H1 (cell line): ENCODE data around the gene KCNJ10. TPM values are rescaled to one million over a fixed set of nuclear protein-coding genes. Genes with fewer than 3 reads are reported as not detected.

ENCODE experiments used
- CTCF ChIA-PET: fragments of 300-600 bp; sonication (Branson Sonifier 250); formaldehyde crosslinking; loops from one replicate; lab custom pipeline; 2021; ENCODE audit not compliant: partially characterized antibody; lab: Charles Lee
- POLR2A ChIA-PET: fragments of 300-600 bp; sonication (Branson Sonifier 250); formaldehyde crosslinking; loops from one replicate; lab custom pipeline; 2021; ENCODE audit warnings: inconsistent platforms; ENCODE audit not compliant: partially characterized antibody; lab: Charles Lee
- DNase-seq, 2 experiments: peaks; one replicate each; pipeline versions ENCODE4 v3.0.0 to v3.0.0-alpha.2; 2010 to 2022; ENCODE audit warnings: low spot score in 2 of 2, low read depth in 1 of 2, mixed read lengths in 1 of 2
- FAIRE-seq: peaks from 2 replicates; lab custom pipeline; 2011; peaks lifted over from hg19 to GRCh38; lab: Jason Lieb, UNC
- H2AFZ ChIP-seq: 2 replicates; pipeline ENCODE4 v1.8.1; 2012; ENCODE audit warnings: low read length, inconsistent platforms
- H2AK5ac ChIP-seq: 2 replicates; pipeline ENCODE4 v1.6.1; 2013; ENCODE audit warnings: low read depth, low read length
- H2BK120ac ChIP-seq: replicated peaks from 2 replicates; pipeline ENCODE3; 2013; ENCODE audit warnings: low read depth, low read length, inconsistent platforms
- H2BK12ac ChIP-seq: 2 replicates; pipeline ENCODE4 v1.6.1; 2013; ENCODE audit warnings: low read depth, low read length
- H2BK15ac ChIP-seq: 2 replicates; pipeline ENCODE4 v1.6.1; 2013; ENCODE audit warnings: low read length
- H2BK20ac ChIP-seq: 2 replicates; pipeline ENCODE4 v1.6.1; 2013; ENCODE audit warnings: low read length
- H2BK5ac ChIP-seq: 2 replicates; pipeline ENCODE4 v1.6.1; 2013; ENCODE audit warnings: low read depth, low read length
- H3K14ac ChIP-seq: 2 replicates; pipeline ENCODE4 v1.6.1; 2013; ENCODE audit warnings: inconsistent platforms; ENCODE audit not compliant: insufficient read length
- H3K18ac ChIP-seq: 2 replicates; pipeline ENCODE4 v1.6.1; 2013; ENCODE audit warnings: low read length; ENCODE audit errors: extremely low read depth
- H3K23ac ChIP-seq: 2 replicates; pipeline ENCODE4 v1.6.1; 2013; ENCODE audit warnings: inconsistent platforms; ENCODE audit not compliant: insufficient read length
- H3K23me2 ChIP-seq: 2 replicates; pipeline ENCODE4 v1.6.1; 2013; ENCODE audit warnings: low read depth, low read length
- H3K27ac ChIP-seq: 2 replicates; pipeline ENCODE4 v1.6.1; 2011; ENCODE audit warnings: low read depth, low read length, inconsistent platforms
- H3K27me3 ChIP-seq, 4 experiments: replicated peaks in 1 of 4; 1 replicate in 1 of 4; 2 replicates in 3 of 4; pipeline versions ENCODE4 v1.6.1 to v1.8.1; 2011 to 2013; ENCODE audit warnings: low read length in 3 of 4, mild to moderate bottlenecking in 3 of 4, inconsistent platforms in 2 of 4, mixed read lengths in 2 of 4, moderate library complexity in 1 of 4; ENCODE audit not compliant: control insufficient read depth in 3 of 4, insufficient read depth in 3 of 4; ENCODE audit errors: extremely low read depth in 1 of 4
- H3K36me3 ChIP-seq, 4 experiments: 2 replicates each; pipeline versions ENCODE4 v1.6.1 to v1.8.1; 2011 to 2013; ENCODE audit warnings: mild to moderate bottlenecking in 4 of 4, low read length in 3 of 4, moderate library complexity in 2 of 4, control low read depth in 1 of 4, inconsistent platforms in 1 of 4; ENCODE audit not compliant: insufficient read depth in 4 of 4, control insufficient read depth in 2 of 4
- H3K4ac ChIP-seq: replicated peaks from 2 replicates; pipeline ENCODE3; 2013; ENCODE audit warnings: low read length, low read depth, mixed read lengths, inconsistent platforms; ENCODE audit not compliant: insufficient read length
- H3K4me1 ChIP-seq, 4 experiments: replicated peaks in 1 of 4; 1 replicate in 1 of 4; 2 replicates in 3 of 4; pipeline versions ENCODE4 v1.6.1 to v1.8.1; 2011 to 2013; ENCODE audit warnings: low read length in 3 of 4, inconsistent platforms in 2 of 4, mixed read lengths in 1 of 4; ENCODE audit not compliant: insufficient read depth in 4 of 4, control insufficient read depth in 3 of 4
- H3K4me2 ChIP-seq, 2 experiments: 2 replicates each; pipeline versions ENCODE4 v1.6.1 to v1.8.1; 2011 to 2013; ENCODE audit warnings: low read depth in 2 of 2, low read length in 2 of 2, control low read depth in 1 of 2, inconsistent platforms in 1 of 2, mild to moderate bottlenecking in 1 of 2; ENCODE audit not compliant: insufficient read depth in 1 of 2
- H3K4me3 ChIP-seq, 4 experiments: fragments of 200-600, 300-600 bp in 1 of 4; sonication (generic), shearing (Covaris generic), sonication (Bioruptor Twin) in 1 of 4; 2 replicates each; pipeline versions ENCODE4 v1.5.1 to v1.8.1; 2011 to 2016; ENCODE audit warnings: low read length in 4 of 4, low read depth in 3 of 4, control low read depth in 2 of 4, inconsistent platforms in 2 of 4, mild to moderate bottlenecking in 2 of 4, mixed read lengths in 1 of 4, moderate library complexity in 1 of 4; ENCODE audit not compliant: insufficient read depth in 2 of 4; ENCODE audit errors: extremely low read depth in 1 of 4
- H3K56ac ChIP-seq: replicated peaks from 2 replicates; pipeline ENCODE3; 2013; ENCODE audit warnings: low read depth, mild to moderate bottlenecking, mixed read lengths, low read length, inconsistent platforms; ENCODE audit not compliant: insufficient read length
- H3K79me1 ChIP-seq: 2 replicates; pipeline ENCODE4 v1.6.1; 2013; ENCODE audit warnings: low read depth, low read length, control low read depth
- H3K79me2 ChIP-seq, 2 experiments: 2 replicates each; pipeline versions ENCODE4 v1.6.1 to v1.8.1; 2012 to 2013; ENCODE audit warnings: low read length in 2 of 2, mild to moderate bottlenecking in 2 of 2, inconsistent platforms in 1 of 2; ENCODE audit not compliant: insufficient read depth in 2 of 2, control insufficient read depth in 1 of 2
- H3K9ac ChIP-seq, 4 experiments: replicated peaks in 1 of 4; 1 replicate in 1 of 4; 2 replicates in 3 of 4; pipeline versions ENCODE4 v1.6.1 to v1.8.1; 2011 to 2013; ENCODE audit warnings: low read depth in 3 of 4, low read length in 3 of 4, control low read depth in 2 of 4, mild to moderate bottlenecking in 2 of 4, moderate library complexity in 2 of 4, inconsistent platforms in 1 of 4; ENCODE audit errors: extremely low read depth in 1 of 4
- H3K9me3 ChIP-seq, 2 experiments: 2 replicates each; pipeline versions ENCODE4 v1.6.1 to v1.8.1; 2012 to 2013; ENCODE audit warnings: mild to moderate bottlenecking in 2 of 2, moderate library complexity in 2 of 2, control low read depth in 1 of 2, inconsistent platforms in 1 of 2, low read depth in 1 of 2, low read length in 1 of 2, mixed read lengths in 1 of 2; ENCODE audit not compliant: insufficient read depth in 2 of 2
- H4K20me1 ChIP-seq, 2 experiments: replicated peaks in 1 of 2; 2 replicates each; pipeline versions ENCODE3 to v1.8.1; 2011 to 2013; ENCODE audit warnings: inconsistent platforms in 2 of 2, low read length in 2 of 2, mild to moderate bottlenecking in 1 of 2; ENCODE audit not compliant: insufficient read depth in 2 of 2, control insufficient read depth in 1 of 2
- H4K5ac ChIP-seq: 2 replicates; pipeline ENCODE4 v1.6.1; 2013; ENCODE audit warnings: low read length, low read depth, mixed read lengths, inconsistent platforms; ENCODE audit not compliant: insufficient read length
- H4K8ac ChIP-seq: 2 replicates; pipeline ENCODE4 v1.8.0; 2013; ENCODE audit warnings: mild to moderate bottlenecking, moderate library complexity, low read length, inconsistent platforms; ENCODE audit not compliant: insufficient read depth; ENCODE audit errors: extremely low read depth
- H4K91ac ChIP-seq: replicated peaks from 2 replicates; pipeline ENCODE3; 2013; ENCODE audit warnings: low read length, mixed read lengths, inconsistent platforms; ENCODE audit not compliant: insufficient read length
- CHD1 ChIP-seq: IDR thresholded peaks from 2 replicates; pipeline ENCODE4 v1.6.1; 2012; ENCODE audit warnings: low read depth, low read length, improper control_type of control experiment
- MAFK ChIP-seq: IDR thresholded peaks from 2 replicates; pipeline ENCODE4 v1.6.1; 2012; ENCODE audit warnings: low read depth, mild to moderate bottlenecking, improper control_type of control experiment, low read length
- RAD21 ChIP-seq, 2 experiments: IDR thresholded peaks in 1 of 2; conservative IDR thresholded peaks in 1 of 2; 2 replicates each; pipeline ENCODE4 v1.6.1; 2011; ENCODE audit warnings: low read depth in 2 of 2, low read length in 2 of 2, improper control_type of control experiment in 1 of 2, inconsistent platforms in 1 of 2, mild to moderate bottlenecking in 1 of 2, moderate library complexity in 1 of 2
- SIN3A ChIP-seq, 2 experiments: IDR thresholded peaks in 1 of 2; conservative IDR thresholded peaks in 1 of 2; 2 replicates each; pipeline ENCODE4 v1.6.1; 2011 to 2012; ENCODE audit warnings: low read length in 2 of 2, improper control_type of control experiment in 1 of 2, low read depth in 1 of 2, mild to moderate bottlenecking in 1 of 2
- SIRT6 ChIP-seq: IDR thresholded peaks from one replicate; pipeline ENCODE4 v1.7.1; 2012; ENCODE audit warnings: low read length, inconsistent platforms
- TAF1 ChIP-seq: IDR thresholded peaks from 2 replicates; pipeline ENCODE4 v1.6.1; 2011; ENCODE audit warnings: mild to moderate bottlenecking, low read depth, low read length
- WGBS, 2 experiments: shearing (Covaris generic) in 1 of 2; methylation state at CpG; one replicate each; pipeline versions ENCODE4 v1.1.6 to v1.1.7; 2013 to 2015; ENCODE audit warnings: low lambda C conversion rate in 2 of 2, mixed read lengths in 2 of 2, inconsistent platforms in 1 of 2, low coverage in 1 of 2, missing lambda C conversion rate in 1 of 2; ENCODE audit not compliant: insufficient replicate concordance in 2 of 2, insufficient coverage in 1 of 2, insufficient read length in 1 of 2; ENCODE audit errors: extremely low coverage in 1 of 2, missing lambda C conversion rate in 1 of 2; 5-methylcytosine and 5-hydroxymethylcytosine counted together
- polyA plus RNA-seq, 7 experiments: library from polyadenylated mRNA; depleted of rRNA in 3 of 7; stranded (reverse) in 5 of 7; unstranded in 2 of 7; fragments of >200 nt in 5 of 7; fragments of 200-250 nt in 2 of 7; gene quantifications; 1 replicate in 5 of 7; 2 replicates in 1 of 7; 4 replicates in 1 of 7; pipeline versions ENCODE4 v1.2.1 to v1.2.3, GENCODE V29; 2011 to 2013; ENCODE audit warnings: missing spikeins in 2 of 7, mixed read lengths in 2 of 7
- total RNA-seq: library from RNA; stranded (reverse); fragmentation: NEBNext Ultra II Directional; extraction: Animal tissue kit (Norgen Biotek cat#: 25700); gene quantifications from 2 replicates; pipeline ENCODE4 v1.2.1, GENCODE V29; 2021
- TF ChIP-seq, protein P1 (sequence below): IDR thresholded peaks from 2 replicates; pipeline ENCODE4 v1.6.1; 2012; ENCODE audit warnings: low read length, inconsistent platforms
- TF ChIP-seq, protein P2 (sequence below): IDR thresholded peaks from 2 replicates; pipeline ENCODE4 v1.6.1; 2012; ENCODE audit warnings: inconsistent platforms
- TF ChIP-seq, protein P3 (sequence below), 3 experiments: IDR thresholded peaks; 1 replicate in 2 of 3; 2 replicates in 1 of 3; pipeline versions ENCODE4 v1.5.1 to v1.6.1; 2011; ENCODE audit warnings: low read length in 3 of 3, mild to moderate bottlenecking in 3 of 3, inconsistent platforms in 2 of 3, low read depth in 1 of 3, moderate library complexity in 1 of 3; ENCODE audit not compliant: insufficient read depth in 1 of 3; ENCODE audit errors: control extremely low read depth in 1 of 3

The KCNJ10 gene
- total and polyA plus RNA-seq, 2 of the 8 experiments (the other 6 are each of a cell fraction or from before 2014, with no cell fraction given) = 1.7 to 2.4 TPM

DNA sequence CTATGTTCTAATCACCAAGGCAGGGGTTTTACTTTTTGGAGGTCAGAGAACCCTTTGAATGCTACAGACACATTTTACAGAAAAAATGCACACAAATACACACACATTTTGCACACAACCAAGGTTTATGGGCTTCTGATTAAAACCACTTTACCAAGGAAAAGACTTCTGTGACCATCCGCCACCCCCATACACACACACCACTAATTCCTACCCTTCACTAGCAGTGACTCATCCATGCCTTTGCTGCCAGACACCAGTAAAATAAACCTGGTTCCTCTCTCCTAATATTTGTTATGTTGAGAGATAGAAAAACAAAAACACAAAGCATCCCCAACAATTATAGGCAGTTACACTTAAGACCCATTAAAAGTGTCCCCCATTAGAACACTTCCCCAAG, 51.1 kb downstream of the KCNJ10 start:
- ChIA-PET CTCF (interaction anchor here (1.3 to 11.8 kb wide), 3 partner anchors 11 to 60 kb away, joined by 3 to 129 read pairs (median 9); no protein-coding TSS in a partner anchor), POLR2A (interaction anchor here (1.2 kb wide), 1 partner anchor 12 kb away, joined by 5 read pairs; no protein-coding TSS in a partner anchor)
- Histone ChIP-seq H2AK5ac (no peak overlapping the region), H2BK15ac (no peak overlapping the region), H2BK20ac (no peak overlapping the region), H3K4me1 (no peaks in the 10 kb centered on the region), H3K36me3 (no peaks in the 10 kb centered on the region), H4K5ac (no peak overlapping the region), H3K79me2 (no peaks in the 10 kb centered on the region), H3K14ac (no peak overlapping the region), H4K8ac (no peak overlapping the region), H4K91ac (no peak overlapping the region), H2BK120ac (no peak overlapping the region), H3K18ac (no peak overlapping the region), H3K4me2 (no peak overlapping the region), H2BK5ac (no peak overlapping the region), H3K4me3 (no peak overlapping the region), H2AFZ (no peak overlapping the region), H2BK12ac (no peak overlapping the region), H3K56ac (no peak overlapping the region), H3K23me2 (no peaks in the 10 kb centered on the region), H3K23ac (no peak overlapping the region), H3K79me1 (no peaks in the 10 kb centered on the region), H3K4ac (no peak overlapping the region), H3K27ac (no peak overlapping the region), H3K9me3 (no peaks in the 10 kb centered on the region), H3K9ac (no peak overlapping the region), H4K20me1 (no peaks in the 10 kb centered on the region), H3K27me3 (no peaks in the 10 kb centered on the region)
- FAIRE-seq (no peak), DNase-seq (no peak)
- WGBS, 2 experiments = 77% methylated on average over 1 of the region's 1 CpG; no CpG with 5 or more reads in 1 of the 2 experiments
- TF ChIP-seq RAD21 (IDR thresholded peaks at IDR 0.05 in 1 of 2, conservative IDR thresholded peaks at IDR 0.05 in 1 of 2; ENCODE audit: low read depth in 2 of 2, low read length in 2 of 2) = no peak
- TF ChIP-seq, protein P1, sequence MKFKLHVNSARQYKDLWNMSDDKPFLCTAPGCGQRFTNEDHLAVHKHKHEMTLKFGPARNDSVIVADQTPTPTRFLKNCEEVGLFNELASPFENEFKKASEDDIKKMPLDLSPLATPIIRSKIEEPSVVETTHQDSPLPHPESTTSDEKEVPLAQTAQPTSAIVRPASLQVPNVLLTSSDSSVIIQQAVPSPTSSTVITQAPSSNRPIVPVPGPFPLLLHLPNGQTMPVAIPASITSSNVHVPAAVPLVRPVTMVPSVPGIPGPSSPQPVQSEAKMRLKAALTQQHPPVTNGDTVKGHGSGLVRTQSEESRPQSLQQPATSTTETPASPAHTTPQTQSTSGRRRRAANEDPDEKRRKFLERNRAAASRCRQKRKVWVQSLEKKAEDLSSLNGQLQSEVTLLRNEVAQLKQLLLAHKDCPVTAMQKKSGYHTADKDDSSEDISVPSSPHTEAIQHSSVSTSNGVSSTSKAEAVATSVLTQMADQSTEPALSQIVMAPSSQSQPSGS = no peak
- no peak for TF ChIP-seq MAFK
- TF ChIP-seq SIN3A (conservative IDR thresholded peaks at IDR 0.05 in 1 of 2, IDR thresholded peaks at IDR 0.05 in 1 of 2; ENCODE audit: low read depth in 1 of 2, low read length in 2 of 2) = no peak
- TF ChIP-seq CHD1 = no peak
- TF ChIP-seq TAF1 = no peak
- no peak for TF ChIP-seq SIRT6
- TF ChIP-seq, protein P2, sequence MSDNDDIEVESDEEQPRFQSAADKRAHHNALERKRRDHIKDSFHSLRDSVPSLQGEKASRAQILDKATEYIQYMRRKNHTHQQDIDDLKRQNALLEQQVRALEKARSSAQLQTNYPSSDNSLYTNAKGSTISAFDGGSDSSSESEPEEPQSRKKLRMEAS = no peak
- TF ChIP-seq, protein P3, sequence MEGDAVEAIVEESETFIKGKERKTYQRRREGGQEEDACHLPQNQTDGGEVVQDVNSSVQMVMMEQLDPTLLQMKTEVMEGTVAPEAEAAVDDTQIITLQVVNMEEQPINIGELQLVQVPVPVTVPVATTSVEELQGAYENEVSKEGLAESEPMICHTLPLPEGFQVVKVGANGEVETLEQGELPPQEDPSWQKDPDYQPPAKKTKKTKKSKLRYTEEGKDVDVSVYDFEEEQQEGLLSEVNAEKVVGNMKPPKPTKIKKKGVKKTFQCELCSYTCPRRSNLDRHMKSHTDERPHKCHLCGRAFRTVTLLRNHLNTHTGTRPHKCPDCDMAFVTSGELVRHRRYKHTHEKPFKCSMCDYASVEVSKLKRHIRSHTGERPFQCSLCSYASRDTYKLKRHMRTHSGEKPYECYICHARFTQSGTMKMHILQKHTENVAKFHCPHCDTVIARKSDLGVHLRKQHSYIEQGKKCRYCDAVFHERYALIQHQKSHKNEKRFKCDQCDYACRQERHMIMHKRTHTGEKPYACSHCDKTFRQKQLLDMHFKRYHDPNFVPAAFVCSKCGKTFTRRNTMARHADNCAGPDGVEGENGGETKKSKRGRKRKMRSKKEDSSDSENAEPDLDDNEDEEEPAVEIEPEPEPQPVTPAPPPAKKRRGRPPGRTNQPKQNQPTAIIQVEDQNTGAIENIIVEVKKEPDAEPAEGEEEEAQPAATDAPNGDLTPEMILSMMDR (IDR thresholded peaks at IDR 0.05; ENCODE audit: control extremely low read depth in 1 of 3, insufficient read depth in 1 of 3, low read depth in 1 of 3, low read length in 3 of 3) = no peak
